Suppressor macrophage treated with lipopolysaccharide for 4 hours (primary cell): ENCODE measurements around the gene PTPN1.

Experiments
- DNase-seq: peaks from one replicate; pipeline ENCODE4 v3.0.0-alpha.2; 2020

PTPN1 gene

GRCh38 chr20:50580016-50580747 lies 70.0 kb downstream of the PTPN1 start:
- peak; percentile 56 for DNase-seq

- DNase-seq: no peak
Observed at GRCh38 chr20:50580842-50581544, 70.8 kb downstream of the PTPN1 start.

- DNase-seq: no peak
Observed at GRCh38 chr20:50582092-50582491, 71.9 kb downstream of the PTPN1 start.

- no peak for DNase-seq
Observed at GRCh38 chr20:50582591-50583234, 72.5 kb downstream of the PTPN1 start.

GRCh38 chr20:50583442-50584150 lies 73.4 kb downstream of the PTPN1 start:
- no peak for DNase-seq

GRCh38 chr20:50584687-50585086 lies 74.5 kb downstream of the PTPN1 start:
- DNase-seq: no peak

GRCh38 chr20:50585214-50585613 lies 75.0 kb downstream of the PTPN1 start:
- DNase-seq: no peak

- DNase-seq: no peak
Observed at GRCh38 chr20:50585678-50586077, 75.5 kb downstream of the PTPN1 start.

- DNase-seq: no peak
Observed at GRCh38 chr20:50586531-50587232, 76.5 kb downstream of the PTPN1 start.

GRCh38 chr20:50587291-50587961 lies 77.2 kb downstream of the PTPN1 start:
- DNase-seq: no peak

- DNase-seq: peak; percentile 75
Observed at GRCh38 chr20:50588034-50588736, 78.0 kb downstream of the PTPN1 start.

- DNase-seq: no peak
Observed at GRCh38 chr20:50589548-50590347, 79.6 kb downstream of the PTPN1 start.

- no peak for DNase-seq
Observed at GRCh38 chr20:50590348-50590664, 80.1 kb downstream of the PTPN1 start.

- no peak for DNase-seq
Observed at GRCh38 chr20:50591233-50591852, 81.2 kb downstream of the PTPN1 start.

GRCh38 chr20:50592282-50593004 lies 82.3 kb downstream of the PTPN1 start:
- DNase-seq: no peak

GRCh38 chr20:50593005-50593335 lies 82.8 kb downstream of the PTPN1 start:
- no peak for DNase-seq

GRCh38 chr20:50594231-50594590 lies 84.0 kb downstream of the PTPN1 start:
- no peak for DNase-seq

- DNase-seq: peak; percentile 30
Observed at GRCh38 chr20:50594591-50595432, 84.6 kb downstream of the PTPN1 start.

- no peak for DNase-seq
Observed at GRCh38 chr20:50595433-50595895, 85.3 kb downstream of the PTPN1 start.
